Mucosa of gallbladder (tissue), 1 donor: Measurements from ENCODE around the gene GPC5. TPM values are rescaled to one million over a fixed set of nuclear protein-coding genes. Genes with fewer than 3 reads are reported as not detected.
"Not testable (repeated sequence)": the region's sequence is repeated elsewhere in the genome, so short reads cannot be mapped to it uniquely, and the experiment has no call there.

Experiments
- DNase-seq: peaks from one replicate; pipeline ENCODE4 v3.0.0-alpha.2; 2020; ENCODE audit warnings: low spot score
- total RNA-seq: library from RNA; stranded (reverse); gene quantifications from one replicate; pipeline ENCODE4 v1.2.1, GENCODE V29; 2021
- donor health status: DM: no; HTN: no; CAD: no.

Gene GPC5
- total RNA-seq, 1 donor from 2014 or later, result 2.2 TPM

DNA sequence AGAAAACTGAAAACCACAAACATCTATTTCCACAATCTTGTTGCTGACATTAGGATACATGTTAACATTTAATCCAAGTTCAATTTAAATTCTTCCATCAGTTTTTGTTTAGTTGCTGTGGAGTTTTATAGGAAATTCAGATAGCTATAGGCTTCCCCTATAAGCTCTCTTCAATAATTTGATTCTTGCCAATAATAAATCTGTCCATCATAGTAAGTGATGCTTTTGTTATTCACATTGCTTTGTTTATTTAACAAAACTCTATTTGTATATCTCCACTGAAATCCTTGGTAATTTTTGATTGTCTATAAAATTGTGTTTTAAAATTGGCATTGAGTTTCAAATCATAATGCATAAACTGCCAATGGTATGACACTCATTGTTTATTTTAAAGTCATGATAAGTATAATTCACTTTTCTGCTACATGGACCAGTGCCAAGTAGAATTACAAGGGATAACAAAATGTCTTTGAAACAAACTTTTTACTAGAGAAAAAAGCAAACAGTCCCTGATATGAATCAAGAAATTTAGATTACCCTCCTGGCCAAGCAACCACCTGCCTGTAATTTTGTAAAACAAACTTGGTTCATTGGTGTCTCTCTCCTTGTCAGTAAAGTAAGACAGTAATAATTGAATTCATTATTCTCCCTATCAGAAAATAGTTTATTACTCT lies 1250.9 kb downstream of the GPC5 start:
- no peak for DNase-seq

DNA sequence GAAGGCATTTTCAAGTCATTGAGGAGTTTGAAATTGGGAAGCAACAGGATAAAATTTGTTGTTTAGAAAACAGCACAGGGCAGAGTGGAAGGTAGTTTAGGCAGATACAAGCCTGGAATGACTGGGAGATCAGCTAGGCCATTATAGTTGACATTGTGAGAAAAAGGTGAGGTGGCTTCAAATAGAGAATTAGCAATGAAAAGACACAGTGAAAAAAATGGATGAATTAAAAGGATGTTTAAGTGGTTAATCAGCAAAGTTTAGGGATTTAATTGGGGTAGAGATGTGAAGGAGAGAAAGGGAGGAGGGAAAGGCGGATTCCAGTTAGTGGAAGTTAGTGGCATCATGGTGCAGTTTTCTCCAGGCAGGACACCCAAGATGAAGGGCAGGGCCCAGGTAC lies 1257.7 kb downstream of the GPC5 start:
- DNase-seq, result no peak

DNA sequence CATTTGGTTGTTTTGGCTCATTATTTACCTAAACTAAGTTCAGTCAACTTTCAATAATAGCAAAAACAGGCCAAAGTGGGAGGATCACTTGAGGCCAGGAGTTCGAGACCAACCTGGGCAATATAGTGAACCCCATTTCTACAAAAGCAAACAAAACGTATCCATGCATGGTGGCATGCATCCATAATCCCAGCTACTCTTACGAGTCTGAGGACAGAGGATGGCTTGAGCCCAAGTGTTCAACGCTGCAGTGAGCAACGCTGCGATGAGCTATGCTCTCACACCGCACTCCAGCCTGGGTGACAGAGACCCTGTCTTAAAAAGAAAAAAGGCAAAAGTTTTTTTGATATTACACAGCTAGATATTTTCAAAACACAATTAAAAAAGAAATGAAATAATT lies 1258.2 kb downstream of the GPC5 start:
- DNase-seq, result no peak

DNA sequence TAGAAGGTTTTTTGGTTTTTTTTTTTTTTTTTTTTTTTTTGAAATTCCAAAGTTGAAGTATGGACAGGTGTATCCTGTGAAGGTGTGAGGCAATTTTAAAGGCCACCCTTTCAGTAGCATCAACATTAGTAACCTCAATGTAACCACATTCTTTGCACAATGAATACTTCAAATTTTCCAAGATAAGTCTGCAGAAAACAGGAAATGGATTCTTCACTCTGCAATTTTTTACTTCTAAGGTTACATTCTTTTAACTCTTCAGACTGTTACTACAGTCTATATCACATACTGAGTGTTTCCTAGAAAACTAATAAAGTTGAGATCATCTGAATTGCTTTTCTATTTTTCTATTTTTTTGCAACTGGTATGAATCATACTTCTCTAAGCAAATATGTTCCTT lies 1259.1 kb downstream of the GPC5 start:
- no peak for DNase-seq

DNA sequence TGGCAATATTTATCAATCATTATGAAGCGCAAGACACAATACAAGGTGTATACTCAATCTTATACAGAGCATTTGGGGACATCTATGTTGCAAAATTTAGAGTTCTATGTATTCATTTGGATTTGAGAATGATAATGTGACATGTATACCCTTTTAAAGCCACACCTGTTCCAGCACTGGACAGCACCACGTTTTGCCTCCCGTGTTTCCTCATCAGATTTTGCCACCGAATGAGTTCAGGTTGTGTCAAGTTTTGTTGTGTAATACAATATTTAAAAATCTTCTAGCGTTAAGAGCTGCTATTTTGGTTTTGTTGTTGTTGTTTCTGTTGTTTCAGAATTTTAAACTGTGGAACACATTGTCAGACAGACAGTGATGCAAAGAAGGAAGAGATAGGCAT lies 1259.9 kb downstream of the GPC5 start:
- no peak for DNase-seq

DNA sequence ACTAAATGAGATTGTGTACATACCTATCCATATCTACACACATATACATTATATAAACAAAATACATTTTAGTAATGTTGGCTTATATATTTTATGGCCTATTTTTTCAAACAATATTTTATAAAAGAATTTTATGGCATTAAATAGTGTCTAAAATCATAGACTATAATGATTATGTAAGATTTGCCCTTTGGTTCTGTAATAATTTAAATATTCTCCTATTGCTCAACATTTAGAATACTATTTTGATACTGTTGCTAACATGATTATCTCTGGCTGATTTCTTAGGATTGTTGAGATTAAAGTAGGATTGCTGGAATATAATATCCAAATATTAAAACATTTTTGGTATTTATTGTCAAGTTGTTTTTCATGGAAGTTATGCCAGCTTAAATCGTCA lies 1263.0 kb downstream of the GPC5 start:
- no peak for DNase-seq

DNA sequence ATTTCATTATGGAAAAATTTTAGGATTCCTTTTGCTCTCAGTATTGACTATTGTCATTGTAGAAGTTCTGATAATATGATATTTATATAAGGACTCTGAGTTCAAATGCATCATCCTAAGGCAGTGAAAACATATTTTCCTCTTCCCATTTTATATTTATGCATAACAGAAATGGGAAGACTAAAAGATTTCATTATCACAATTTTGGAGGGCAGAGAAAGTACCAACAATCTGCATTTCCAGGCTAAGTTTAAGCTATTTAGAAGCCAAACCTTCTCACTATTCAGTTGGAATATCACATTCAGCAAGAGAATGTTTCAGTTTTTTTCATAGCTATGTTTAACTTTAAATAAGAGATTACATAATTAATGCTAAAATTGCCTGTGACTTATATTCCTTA lies 1269.7 kb downstream of the GPC5 start:
- DNase-seq, result no peak

DNA sequence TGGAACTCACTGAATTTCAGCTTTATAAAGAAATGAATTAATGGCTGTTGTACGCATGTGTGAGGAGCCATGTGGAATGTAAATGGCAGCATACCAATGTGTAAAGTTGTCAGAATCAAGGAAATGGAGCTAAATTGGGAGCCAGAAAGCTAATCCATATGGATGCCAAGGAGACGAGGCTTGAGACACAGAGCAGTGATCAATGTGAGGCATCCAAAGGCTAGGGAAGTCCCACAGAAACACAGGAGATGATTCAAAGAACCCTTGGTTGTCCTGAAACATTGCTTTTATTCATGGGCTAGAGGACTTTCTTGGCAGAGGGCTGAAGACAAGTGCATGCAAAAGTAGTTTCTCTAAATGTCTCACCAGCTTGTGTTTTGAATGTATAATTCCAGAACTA lies 1271.7 kb downstream of the GPC5 start:
- no peak for DNase-seq

DNA sequence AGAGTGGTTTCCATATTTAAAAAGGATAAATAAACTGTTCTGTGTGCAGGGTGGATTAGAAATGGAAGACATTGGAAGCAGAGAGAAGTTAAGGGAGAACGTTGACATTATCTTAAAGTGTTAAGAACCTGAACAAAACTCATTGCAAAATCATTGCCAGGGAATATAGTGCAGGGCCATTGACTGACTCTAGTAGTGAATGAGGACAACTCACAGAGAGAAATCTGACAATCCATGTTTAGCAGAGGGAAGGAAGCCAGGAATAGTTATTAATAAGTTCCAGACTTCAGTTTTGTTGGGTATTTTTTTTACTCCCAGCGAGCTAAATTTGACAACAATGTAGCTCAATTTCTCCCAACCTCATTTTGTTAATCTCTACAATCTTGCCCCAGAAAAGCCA lies 1273.4 kb downstream of the GPC5 start:
- DNase-seq, result no peak

DNA sequence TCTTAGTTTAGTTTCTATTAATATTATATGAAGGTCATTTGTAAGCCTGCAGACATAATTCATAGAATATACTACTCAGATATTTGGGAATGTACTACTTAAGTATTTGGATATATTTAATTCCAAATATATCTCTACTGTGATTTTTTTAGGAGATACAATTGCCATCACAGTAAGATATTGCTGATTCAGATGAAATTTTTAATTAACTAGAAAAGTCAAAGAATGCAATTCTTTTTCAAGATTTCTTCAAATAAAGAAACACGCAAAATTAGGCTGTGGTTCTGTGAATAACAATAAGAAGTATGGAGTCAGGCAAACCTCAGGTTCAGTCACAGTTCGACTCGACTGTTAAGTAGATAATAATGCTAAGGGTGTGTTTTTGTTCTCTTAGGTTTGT lies 1277.8 kb downstream of the GPC5 start:
- DNase-seq, result no peak

DNA sequence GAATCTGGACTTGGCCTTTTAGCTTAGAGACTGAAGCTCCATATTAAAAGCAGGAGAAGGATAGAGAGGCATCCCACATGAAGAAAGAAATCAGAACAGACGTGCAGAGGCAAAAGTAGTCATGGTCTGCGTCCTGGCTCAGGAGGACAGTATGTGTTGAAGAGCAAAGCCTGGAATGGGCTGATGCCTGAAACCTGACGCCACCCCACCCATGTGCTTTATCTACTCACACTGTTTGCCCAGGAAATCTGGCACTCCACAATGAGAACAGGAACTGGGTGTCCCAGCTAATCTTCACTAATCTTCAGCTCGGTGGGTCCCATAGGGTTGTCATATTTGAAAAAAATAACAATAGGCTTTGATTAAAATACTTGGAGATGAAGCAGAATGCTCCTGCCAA lies 1279.2 kb downstream of the GPC5 start:
- DNase-seq, result no peak

DNA sequence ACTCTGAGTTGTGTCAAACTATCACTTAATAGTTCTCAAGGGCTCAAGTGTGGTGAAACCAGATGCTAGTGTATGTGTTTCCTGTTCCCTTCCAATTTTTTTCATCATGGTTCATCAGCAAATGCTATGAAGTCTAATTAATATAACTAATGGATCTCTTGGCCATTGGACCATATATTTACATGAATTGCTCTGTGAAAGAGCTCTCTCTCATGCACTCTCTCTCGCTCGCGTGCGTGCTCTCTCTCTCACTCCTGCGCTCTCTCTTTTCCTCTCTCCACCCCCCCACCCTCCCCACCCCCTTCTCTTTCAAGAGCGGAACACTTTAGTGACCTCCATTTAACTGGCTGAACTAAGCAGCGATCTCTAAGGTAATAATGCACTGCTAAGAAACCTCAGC lies 1281.2 kb downstream of the GPC5 start:
- DNase-seq, result no peak

DNA sequence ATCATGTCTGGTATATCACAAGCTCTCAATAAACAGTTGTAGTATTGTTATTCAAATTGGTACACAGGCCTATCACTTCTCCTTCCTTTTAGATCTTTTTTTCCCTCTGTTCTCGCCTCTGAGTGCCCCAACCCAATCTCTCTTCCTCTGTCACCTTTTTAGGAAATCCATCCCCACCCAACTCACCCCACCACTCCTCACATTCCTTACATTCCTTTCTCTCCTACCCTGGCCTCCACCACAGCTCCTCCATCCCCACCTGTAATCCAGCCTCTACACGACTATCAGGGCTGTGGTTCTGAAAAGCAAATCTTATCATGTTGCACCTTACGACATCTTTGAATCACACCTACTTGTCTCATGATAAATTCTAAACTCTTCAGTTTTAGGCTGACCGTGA lies 1282.8 kb downstream of the GPC5 start:
- DNase-seq, result no peak

DNA sequence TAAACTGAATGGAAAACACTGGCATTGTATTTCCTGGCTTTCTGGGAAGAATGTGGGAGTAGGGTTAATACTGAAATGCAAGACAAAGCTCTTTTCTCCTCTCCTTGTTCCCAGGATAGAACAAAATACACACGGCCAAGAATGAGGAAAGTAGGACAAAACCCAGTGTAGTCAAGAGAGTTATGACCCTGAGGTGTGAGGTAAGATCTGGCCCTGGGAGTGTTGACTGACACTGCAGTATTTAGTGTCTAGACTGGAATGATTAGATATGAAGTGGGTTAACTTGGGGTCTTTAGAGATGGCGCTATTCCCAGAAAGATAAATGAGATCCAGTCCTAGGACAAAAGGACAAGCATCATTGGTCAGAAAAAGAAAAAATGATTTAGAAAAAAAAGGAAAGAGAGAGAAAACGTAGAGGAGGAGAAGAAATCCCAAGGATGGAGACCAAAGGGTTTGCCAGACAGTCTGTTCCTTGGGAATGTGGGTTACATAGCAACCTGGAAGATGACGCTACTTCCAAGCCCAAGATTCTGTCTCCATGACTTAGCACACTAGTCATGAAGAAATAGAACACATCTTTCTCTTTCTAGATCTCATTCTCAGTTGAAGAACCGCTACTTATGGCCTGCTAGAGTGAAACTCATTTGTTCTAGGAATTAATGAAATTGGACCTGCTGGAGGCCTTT lies 1284.6 kb downstream of the GPC5 start:
- no peak for DNase-seq

DNA sequence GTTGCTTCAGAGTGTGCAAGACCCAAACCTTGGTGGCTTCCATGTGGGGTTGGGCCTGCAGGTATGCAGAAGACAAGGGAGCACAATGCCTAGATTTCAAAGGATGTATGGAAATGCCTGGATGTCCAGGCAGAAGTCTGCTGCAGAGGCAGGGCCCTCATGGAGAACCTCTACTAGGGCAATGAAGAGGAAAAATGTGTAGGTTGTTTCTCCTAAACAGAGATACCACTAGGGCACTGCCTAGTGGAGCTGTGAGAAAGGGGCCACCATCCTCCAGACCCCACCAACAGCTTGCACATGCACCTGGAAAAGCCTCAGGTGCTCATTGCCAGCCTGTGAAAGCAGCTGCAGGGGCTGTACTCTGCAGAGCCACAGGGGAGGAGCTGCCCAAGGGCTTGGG lies 1295.6 kb downstream of the GPC5 start:
- no peak for DNase-seq

DNA sequence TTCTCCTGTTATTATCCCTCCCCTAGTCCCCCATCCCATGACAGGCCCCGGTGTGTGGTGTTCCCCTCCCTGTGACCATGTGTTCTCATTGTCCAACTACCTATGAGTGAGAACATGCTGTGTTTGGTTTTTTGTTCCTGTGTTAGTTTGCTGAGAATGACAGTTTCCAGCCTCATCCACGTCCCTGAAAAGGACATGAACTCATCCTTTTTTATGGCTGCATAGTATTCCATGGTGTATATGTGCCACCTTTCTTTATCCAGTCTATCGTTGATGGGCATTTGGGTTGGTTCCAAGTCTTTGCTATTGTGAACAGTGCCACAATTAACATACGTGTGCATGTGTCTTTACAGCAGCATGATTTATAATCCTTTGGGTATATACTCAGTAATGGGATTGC lies 1297.4 kb downstream of the GPC5 start:
- not testable (repeated sequence) for DNase-seq

DNA sequence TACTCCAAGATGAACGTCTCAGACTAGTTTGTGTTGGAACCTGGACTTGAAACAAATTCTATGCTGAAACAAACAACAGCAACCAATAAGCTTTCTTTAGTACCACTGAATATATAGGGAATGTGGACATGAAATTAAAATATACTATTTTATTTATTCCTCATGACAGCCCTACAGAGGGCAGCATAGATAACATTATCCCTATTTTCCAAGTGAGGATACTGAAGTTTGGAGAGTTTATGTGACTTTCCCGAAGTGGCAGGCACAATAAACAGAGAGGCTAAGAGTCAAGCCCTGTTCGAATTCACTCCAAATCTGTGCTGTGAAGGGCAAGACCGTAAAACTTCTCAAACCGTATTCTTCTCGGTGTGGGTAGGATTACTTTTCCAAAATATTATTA lies 1318.3 kb downstream of the GPC5 start:
- DNase-seq, result no peak

DNA sequence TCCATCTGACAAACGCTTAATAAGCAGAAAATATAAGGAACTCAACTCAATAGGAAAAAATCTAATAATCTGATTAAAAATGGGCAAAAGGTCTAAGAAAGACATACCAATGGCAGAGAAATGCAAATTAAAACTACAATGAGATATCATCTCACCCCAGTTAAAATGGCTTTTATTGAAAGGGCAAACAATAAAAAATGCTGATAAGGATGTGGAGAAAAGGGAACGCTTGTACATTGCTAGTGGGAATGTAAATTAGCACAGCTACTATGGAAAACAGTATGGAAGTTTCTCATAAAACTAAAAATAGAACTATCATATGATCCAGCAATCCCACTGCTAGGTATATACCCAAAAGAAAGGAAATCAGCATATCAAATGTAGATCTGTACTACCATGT lies 1319.4 kb downstream of the GPC5 start:
- no peak for DNase-seq

DNA sequence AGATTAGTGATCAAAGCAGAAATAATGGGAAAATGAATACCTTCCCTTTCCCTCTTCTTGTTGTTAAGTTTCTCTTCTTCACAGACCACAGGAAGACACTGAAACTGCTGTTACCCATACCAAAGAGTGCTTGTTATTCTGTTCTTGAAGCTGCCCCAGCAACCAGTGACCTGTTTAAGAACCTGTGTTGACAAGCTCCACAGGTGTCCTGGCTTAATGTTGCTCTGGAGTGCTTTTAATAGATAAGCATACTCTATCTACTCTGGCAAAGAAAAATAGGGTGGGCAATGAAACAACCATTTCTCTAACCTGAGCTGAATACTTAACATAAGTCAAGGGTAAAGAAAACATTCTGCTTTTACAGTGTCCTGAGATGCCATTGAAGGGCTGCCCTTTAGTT lies 1321.4 kb downstream of the GPC5 start:
- no peak for DNase-seq

DNA sequence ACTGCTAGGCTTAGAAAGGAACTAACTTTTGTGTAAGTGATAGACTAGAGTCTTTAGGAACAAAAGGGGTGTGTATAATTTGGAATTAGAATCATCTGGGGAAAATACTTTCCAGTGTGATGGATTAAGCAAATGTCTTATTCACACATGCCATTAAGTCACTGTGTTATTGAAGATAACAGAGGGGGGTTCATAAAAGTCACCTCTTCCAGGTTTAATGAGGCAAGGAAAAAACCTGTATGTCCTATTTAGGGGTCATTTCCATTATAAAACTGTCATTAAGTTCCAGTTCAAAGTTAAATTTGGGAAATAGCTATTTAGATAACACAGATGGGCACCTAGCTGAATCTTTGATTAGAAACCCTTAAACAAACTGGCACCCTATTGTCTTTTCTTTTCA lies 1323.2 kb downstream of the GPC5 start:
- DNase-seq, result no peak

DNA sequence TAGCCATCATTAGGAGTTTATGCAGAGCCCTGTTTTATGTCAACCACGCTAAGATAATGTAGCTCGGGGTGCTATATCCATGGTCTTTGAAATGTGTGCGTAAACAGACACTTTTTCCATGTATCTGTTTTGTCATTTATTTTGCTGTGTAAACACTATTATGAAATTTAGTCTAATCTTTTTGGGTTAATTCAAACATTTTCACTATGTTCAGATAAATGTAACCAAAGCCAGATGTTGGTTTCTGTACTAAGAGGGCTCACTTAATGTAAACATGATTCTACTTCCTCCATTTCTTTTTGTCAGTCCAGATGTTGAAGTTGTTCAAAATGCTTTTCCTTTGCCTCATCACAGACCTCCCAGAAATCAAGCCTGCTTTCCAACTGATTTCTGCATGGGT lies 1328.7 kb downstream of the GPC5 start:
- DNase-seq, result no peak

DNA sequence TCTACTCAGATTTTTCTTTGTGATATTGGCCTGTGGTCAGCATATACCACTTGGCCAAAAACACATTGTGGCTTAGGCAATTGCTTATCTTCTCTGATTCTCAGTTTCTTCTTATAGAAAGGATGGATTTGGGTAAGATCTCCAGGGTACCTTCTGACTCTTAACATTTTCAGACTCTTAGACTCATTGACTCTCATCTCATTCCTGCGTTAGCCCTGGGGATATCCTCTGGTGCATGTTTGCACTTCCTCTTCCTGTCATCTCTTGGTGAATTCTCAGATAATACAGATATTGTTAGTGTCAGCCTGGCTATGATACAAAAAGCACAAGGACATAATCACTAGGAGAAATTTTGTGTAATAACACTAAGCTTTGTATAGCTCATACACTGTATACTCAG lies 1335.6 kb downstream of the GPC5 start:
- DNase-seq, result no peak

DNA sequence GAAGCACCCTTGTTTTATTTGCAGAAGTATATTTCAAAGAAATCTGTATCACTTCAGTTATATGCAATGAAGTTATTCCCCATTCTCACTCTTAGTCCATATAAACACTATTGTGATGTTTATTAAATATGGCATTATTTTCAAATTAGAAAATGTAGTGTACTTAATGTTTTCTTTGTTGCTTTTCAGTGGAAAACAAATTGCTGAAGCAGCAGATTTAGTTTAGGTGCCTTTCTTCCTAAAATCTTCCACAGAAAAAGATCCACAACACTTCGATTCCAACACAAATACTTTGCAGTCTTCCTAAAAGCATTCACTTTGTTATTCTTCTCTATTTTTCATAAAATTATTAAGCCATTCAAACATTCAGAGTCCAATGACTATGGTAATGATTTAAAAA lies 1336.1 kb downstream of the GPC5 start:
- no peak for DNase-seq

DNA sequence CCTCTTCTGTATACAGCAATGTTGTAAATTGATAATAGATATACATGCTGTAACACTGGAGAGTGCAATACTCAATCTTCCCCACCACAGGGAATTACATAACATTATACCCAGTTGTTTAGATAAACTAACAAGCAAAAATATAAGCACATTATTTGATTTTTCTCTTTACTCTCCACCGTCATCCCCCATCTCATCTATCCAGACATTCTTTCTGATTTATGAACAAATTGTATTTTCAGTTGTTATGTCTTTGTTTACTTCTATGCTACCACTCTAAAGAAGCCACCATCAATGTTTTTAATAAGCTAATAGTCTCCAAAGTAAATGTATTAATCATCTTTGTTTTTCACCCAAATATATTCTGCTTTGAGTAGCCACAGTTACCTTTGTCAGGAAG lies 1337.5 kb downstream of the GPC5 start:
- DNase-seq, result no peak
